Camera-type eye (tissue), 1 donor: ENCODE measurements around the gene USP8. TPM values are rescaled to one million over a fixed set of nuclear protein-coding genes. Genes with fewer than 3 reads are reported as not detected.

Source experiments
- total RNA-seq: library from RNA; depleted of rRNA; stranded (reverse); fragments of >200 nt; gene quantifications from one replicate; pipeline ENCODE4 v1.2.3, GENCODE V29; 2014

The USP8 gene
- total RNA-seq, result 75.6 TPM

DNA sequence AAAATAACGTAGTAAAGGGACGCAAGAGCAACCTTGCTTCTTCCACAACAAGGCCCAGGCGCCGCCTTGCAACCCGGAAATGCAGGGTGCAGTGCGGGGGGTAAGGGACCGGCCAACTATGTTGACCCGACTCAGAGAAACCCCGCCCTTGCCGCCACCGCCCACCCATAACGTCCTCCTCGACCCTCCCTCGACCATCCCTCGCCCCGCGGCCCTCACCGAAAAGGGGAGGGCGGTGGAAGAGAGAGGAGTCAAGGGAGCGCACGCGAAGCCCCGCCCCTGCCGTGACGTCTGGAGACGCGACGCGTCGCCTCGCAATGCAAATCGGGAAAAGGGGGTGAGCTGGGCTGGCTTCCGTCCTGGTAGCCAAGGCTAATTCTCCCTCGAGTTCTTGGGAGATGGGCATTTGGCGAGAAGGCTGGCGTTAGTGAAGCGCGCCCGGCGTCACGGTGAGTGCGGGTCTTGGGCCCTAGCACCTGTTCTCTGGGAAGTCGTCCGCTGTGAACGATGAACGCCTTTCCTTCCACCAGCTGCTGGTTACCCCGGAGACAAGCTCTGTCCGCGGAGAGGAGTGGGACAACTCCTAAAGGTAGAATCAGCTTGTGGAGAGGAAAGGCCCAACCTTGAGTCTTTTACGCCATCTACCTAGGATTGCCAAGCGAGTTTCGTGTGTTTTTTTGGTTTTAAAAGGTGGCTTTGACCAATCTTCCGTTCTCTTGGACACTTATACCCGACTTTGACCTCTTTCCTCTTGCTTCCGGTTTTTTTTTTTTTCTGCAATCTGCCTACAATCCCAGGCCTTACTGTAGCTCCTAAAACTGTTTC is at the start of gene USP8:
TSS of gene USP8 (plus strand) at position 340 of the 825 bp plus-strand sequence. CDS start 14,669 bp downstream, outside the sequence.

DNA sequence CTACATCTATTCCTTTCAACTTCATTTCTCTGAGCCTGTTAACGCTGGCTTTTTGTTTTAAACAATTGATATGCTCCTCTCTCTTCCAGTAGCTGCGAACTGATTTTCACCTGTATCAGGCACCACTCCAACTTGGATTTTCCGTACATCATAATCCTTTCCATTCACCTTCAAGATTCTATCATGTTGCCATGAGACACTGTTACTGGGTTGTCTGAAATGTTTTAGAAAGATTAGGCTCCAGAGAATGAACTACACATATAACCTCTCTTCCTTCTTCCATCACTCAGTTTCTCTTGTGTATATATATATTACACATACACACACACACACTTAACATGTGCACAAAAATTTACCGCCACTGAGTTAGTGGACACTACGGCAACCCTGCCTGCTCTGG is 122.4 kb downstream of the USP8 start, which contains the start of gene USP50:
TSS of gene USP50 (minus strand) at position 101 of the 400 bp plus-strand sequence. CDS start 141 bp downstream, outside the sequence.

Other genes starting within 250 kb of the USP8 start
- 10.4 TPM for gene SLC27A2, start 242.2 kb upstream of the USP8 start, total RNA-seq
- gene HDC, start 158.7 kb upstream of the USP8 start, total RNA-seq, result 3.8 TPM
- 62.3 TPM for gene GABPB1, start 69.2 kb upstream of the USP8 start, total RNA-seq
- gene USP50, start 122.3 kb downstream of the USP8 start, total RNA-seq, result not detected